Stomach (tissue), 9 donors: ENCODE measurements around the gene ADAM12. TPM values are rescaled to one million over a fixed set of nuclear protein-coding genes. Genes with fewer than 3 reads are reported as not detected.

Source experiments
- DNase-seq, 2 donors: peaks; one replicate each; pipeline versions ENCODE4 v3.0.0 to v3.0.0-alpha.2; 2013 to 2019
- H3K27ac ChIP-seq, 5 donors: fragments of 200-600 bp in 4 of 5; sonication (generic) in 4 of 5; one replicate each; pipeline ENCODE4 v1.5.1; 2013 to 2019; ENCODE audit warnings: mild to moderate bottlenecking in 1 of 5, moderate library complexity in 1 of 5
- H3K27me3 ChIP-seq, 3 donors: fragments of 200-600 bp; sonication (generic); one replicate each; pipeline ENCODE4 v1.5.1; 2017 to 2019; ENCODE audit warnings: mixed run types in 1 of 3
- H3K36me3 ChIP-seq, 4 donors: fragments of 200-600 bp; sonication (generic); 1 replicate in 3 of 4; 2 replicates in 1 of 4; pipeline ENCODE4 v1.5.1; 2016 to 2019
- H3K4me1 ChIP-seq, 4 donors: fragments of 200-600 bp; sonication (generic); one replicate each; pipeline ENCODE4 v1.5.1; 2016 to 2019
- H3K4me3 ChIP-seq, 4 donors: fragments of 200-600 bp; sonication (generic) in 3 of 4; one replicate each; pipeline ENCODE4 v1.5.1; 2016 to 2019; ENCODE audit warnings: mild to moderate bottlenecking in 1 of 4
- H3K9me3 ChIP-seq, 4 donors: fragments of 200-600 bp; sonication (generic); one replicate each; pipeline ENCODE4 v1.5.1; 2016 to 2019
- EP300 ChIP-seq: sonication (generic); formaldehyde crosslinking; IDR thresholded peaks from one replicate; pipeline ENCODE4 v1.6.1; 2017; ENCODE audit warnings: antibody characterized with exemption
- POLR2A ChIP-seq, 4 donors: fragments of 450-650 bp; IDR thresholded peaks; one replicate each; pipeline ENCODE4 v1.6.1; 2016; ENCODE audit warnings: antibody characterized with exemption in 4 of 4, control low read depth in 2 of 4, mild to moderate bottlenecking in 1 of 4, moderate library complexity in 1 of 4
- POLR2AphosphoS5 ChIP-seq, 3 donors: sonication (generic); formaldehyde crosslinking; IDR thresholded peaks; one replicate each; pipeline ENCODE4 v1.6.1; 2016; ENCODE audit warnings: antibody characterized with exemption in 3 of 3
- WGBS, 5 donors: extraction: QIAGEN DNeasy Blood & Tissue Kit in 3 of 5; methylation state at CpG; one replicate each; pipeline versions ENCODE4 v1.1.5 to v1.1.7; 2013 to 2018; 5-methylcytosine and 5-hydroxymethylcytosine counted together
- intact Hi-C: fragments of 100-400 bp; cut with DNase I; formaldehyde crosslinking; loops from one replicate; pipeline ENCODE4 v1.15.1; 2023; ENCODE audit warnings: low total_unique reads
- polyA plus RNA-seq, 3 donors: library from polyadenylated mRNA; stranded (reverse); fragments of 200-250 nt; gene quantifications; one replicate each; pipeline ENCODE4 v1.2.3, GENCODE V29; 2013
- total RNA-seq, 5 donors: library from RNA; depleted of rRNA; stranded (reverse); fragments of >200 nt; gene quantifications; one replicate each; pipeline versions ENCODE4 v1.1.0 to v1.2.3, GENCODE V29; 2014 to 2016
- TF ChIP-seq, protein P1 (sequence below), 7 experiments: fragments of 450-650 bp in 4 of 7; fragments of 200-600 bp in 3 of 7; sonication (generic) in 3 of 7; IDR thresholded peaks; one replicate each; pipeline ENCODE4 v1.5.1; 2016 to 2019; ENCODE audit warnings: antibody characterized with exemption in 7 of 7, control low read depth in 2 of 7, mild to moderate bottlenecking in 1 of 7
- donor health status: healthy with polysubstance abuse.
- donor health status: Bipolar disorder and iron deficiency.
- donor health status: healthy.

ADAM12 gene
- total and polyA plus RNA-seq, 8 donors = 0.03 to 6.4 (median 0.50) TPM; not detected in 3

DNA sequence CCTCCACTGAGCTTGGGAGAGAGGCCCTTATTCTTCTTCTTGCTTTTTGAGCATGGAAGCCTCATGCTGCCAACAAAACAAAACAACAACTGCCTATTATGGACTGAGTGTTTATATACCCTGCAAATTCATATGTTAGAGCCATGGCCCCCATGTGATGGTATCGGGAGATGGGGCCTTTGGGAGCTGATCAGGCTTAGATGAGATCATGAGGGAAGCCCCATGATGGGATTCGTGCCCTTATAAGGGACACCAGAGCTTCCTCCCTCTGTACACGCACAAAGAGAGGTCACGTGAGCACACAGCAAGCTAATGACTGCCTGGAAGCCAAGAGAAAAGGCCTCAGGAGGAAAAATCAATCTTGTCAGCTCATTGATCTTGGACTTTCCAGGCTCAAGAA lies 256.9 kb downstream of the ADAM12 start:
- H3K27ac ChIP-seq = no peak overlapping the region
- no peak overlapping the region for H3K4me3 ChIP-seq
- WGBS, 5 donors = 46 to 58% (median 53%) methylated on average over 4 of the region's 4 CpGs
- intact Hi-C loops = no loop called here
- H3K4me1 ChIP-seq = peaks cover 0 to 8% (median 0%) of the 10 kb centered on the region in 4 donors
- H3K27me3 ChIP-seq = no peaks in the 10 kb centered on the region
- TF ChIP-seq POLR2A (IDR thresholded peaks at IDR 0.05) (no peak), EP300 (no peak), POLR2AphosphoS5 (IDR thresholded peaks at IDR 0.05) (no peak)
- TF ChIP-seq, protein P1, sequence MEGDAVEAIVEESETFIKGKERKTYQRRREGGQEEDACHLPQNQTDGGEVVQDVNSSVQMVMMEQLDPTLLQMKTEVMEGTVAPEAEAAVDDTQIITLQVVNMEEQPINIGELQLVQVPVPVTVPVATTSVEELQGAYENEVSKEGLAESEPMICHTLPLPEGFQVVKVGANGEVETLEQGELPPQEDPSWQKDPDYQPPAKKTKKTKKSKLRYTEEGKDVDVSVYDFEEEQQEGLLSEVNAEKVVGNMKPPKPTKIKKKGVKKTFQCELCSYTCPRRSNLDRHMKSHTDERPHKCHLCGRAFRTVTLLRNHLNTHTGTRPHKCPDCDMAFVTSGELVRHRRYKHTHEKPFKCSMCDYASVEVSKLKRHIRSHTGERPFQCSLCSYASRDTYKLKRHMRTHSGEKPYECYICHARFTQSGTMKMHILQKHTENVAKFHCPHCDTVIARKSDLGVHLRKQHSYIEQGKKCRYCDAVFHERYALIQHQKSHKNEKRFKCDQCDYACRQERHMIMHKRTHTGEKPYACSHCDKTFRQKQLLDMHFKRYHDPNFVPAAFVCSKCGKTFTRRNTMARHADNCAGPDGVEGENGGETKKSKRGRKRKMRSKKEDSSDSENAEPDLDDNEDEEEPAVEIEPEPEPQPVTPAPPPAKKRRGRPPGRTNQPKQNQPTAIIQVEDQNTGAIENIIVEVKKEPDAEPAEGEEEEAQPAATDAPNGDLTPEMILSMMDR (IDR thresholded peaks at IDR 0.05) = no peak
- no peaks in the 10 kb centered on the region for H3K9me3 ChIP-seq
- H3K36me3 ChIP-seq = no peaks in the 10 kb centered on the region
- peak in 1 of 2 donors; percentile 68 for DNase-seq

DNA sequence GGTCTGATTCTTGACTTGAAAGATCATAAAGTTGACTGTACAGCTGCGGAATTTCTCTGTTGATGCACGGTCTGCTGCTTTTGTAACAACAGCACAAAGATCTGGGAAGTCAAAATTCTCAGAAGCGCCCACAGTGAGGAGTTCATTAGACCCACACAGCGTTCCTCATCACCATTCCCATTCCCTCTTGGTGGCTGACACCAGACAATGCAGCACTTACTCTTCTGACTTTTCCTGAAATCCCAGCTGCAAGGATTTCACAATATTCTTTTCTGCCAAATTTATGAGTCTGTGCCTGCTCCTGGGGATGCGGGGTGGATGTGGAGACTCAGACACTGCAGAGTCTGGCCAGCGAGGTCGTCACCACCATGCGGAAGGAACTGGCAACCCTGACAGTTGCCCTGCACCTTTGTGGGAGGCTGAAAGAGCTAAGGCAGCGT lies 258.0 kb downstream of the ADAM12 start:
- no peaks in the 10 kb centered on the region for H3K27me3 ChIP-seq
- intact Hi-C loops = no loop called here
- DNase-seq = peak in 1 of 2 donors; percentile 21
- TF ChIP-seq POLR2AphosphoS5 (IDR thresholded peaks at IDR 0.05) = no peak
- TF ChIP-seq EP300 = no peak
- TF ChIP-seq, protein P1 (IDR thresholded peaks at IDR 0.05) = no peak
- no peak for TF ChIP-seq POLR2A (IDR thresholded peaks at IDR 0.05)
- no peaks in the 10 kb centered on the region for H3K36me3 ChIP-seq
- H3K4me1 ChIP-seq = peaks cover 0 to 8% (median 0%) of the 10 kb centered on the region in 4 donors
- no peak overlapping the region for H3K4me3 ChIP-seq
- 74 to 84% (median 76%) methylated on average over 9 of the region's 9 CpGs for WGBS, 5 donors
- no peaks in the 10 kb centered on the region for H3K9me3 ChIP-seq
- peak overlapping the region in 1 of 5 donors; percentile 22 for H3K27ac ChIP-seq

DNA sequence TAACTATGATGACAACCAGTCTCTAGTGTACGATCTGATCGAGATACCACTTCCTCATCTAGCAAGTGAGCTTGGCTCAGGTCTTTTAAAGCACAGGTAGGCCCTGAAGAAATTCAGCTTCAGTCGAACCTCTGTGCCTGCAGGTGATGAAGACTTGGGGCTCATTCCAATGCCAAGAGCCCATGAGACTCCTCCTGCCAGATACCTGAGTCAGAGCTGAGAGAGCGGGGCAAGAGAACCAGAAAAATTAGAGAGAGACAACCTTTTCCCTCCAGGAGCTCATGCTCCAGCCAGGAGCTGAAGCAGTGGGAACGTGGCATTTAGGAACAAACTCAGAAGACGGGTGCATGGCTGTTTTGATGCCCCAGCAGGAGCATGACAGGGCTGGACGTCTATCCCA lies 259.3 kb downstream of the ADAM12 start:
- Histone ChIP-seq H3K27me3 (no peaks in the 10 kb centered on the region), H3K4me1 (no peaks in the 10 kb centered on the region), H3K9me3 (no peaks in the 10 kb centered on the region), H3K27ac (no peak overlapping the region), H3K4me3 (no peak overlapping the region), H3K36me3 (no peaks in the 10 kb centered on the region)
- no peak for TF ChIP-seq POLR2AphosphoS5 (IDR thresholded peaks at IDR 0.05)
- TF ChIP-seq, protein P1 (IDR thresholded peaks at IDR 0.05) = no peak
- TF ChIP-seq POLR2A (IDR thresholded peaks at IDR 0.05) = no peak
- TF ChIP-seq EP300 = no peak
- no peak for DNase-seq
- intact Hi-C loops = no loop called here
- WGBS, 5 donors = 66 to 84% (median 78%) methylated on average over 7 of the region's 7 CpGs

DNA sequence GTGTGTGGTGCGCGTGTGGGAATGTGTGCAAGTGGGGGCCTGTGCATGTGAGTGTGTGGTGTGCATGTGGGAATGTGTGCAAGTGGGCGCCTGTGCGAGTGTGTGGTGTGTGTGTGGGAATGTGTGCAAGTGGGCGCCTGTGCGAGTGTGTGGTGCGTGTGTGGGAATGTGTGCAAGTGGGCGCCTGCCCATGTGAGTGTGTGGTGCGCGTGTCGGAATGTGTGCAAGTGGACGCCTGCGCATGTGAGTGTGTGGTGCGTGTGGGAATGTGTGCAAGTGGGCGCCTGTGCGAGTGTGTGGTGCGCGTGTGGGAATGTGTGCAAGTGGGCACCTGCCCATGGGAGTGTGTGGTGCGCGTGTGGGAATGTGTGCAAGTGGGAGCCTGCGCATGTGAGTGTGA lies 259.7 kb downstream of the ADAM12 start:
- Histone ChIP-seq H3K27me3 (no peaks in the 10 kb centered on the region), H3K9me3 (no peaks in the 10 kb centered on the region), H3K4me3 (no peak overlapping the region), H3K36me3 (no peaks in the 10 kb centered on the region), H3K27ac (no peak overlapping the region), H3K4me1 (no peaks in the 10 kb centered on the region)
- DNase-seq = no peak
- intact Hi-C loops = no loop called here
- TF ChIP-seq, protein P1 (IDR thresholded peaks at IDR 0.05) = no peak
- TF ChIP-seq POLR2AphosphoS5 (IDR thresholded peaks at IDR 0.05) (no peak), POLR2A (IDR thresholded peaks at IDR 0.05) (no peak), EP300 (no peak)
- WGBS, 5 donors = 90 to 97% (median 96%) methylated on average over 21 of the region's 21 CpGs
